HFFc6 (cell line): ENCODE measurements around the gene LNPK. TPM values are rescaled to one million over a fixed set of nuclear protein-coding genes. Genes with fewer than 3 reads are reported as not detected.

ENCODE experiments used
- DNase-seq: peaks from one replicate; pipeline ENCODE4 v3.0.0-alpha.2; 2018
- H3K27ac Mint-ChIP-seq: 2 replicates; pipeline ENCODE4 v1.8.0; 2020; ENCODE audit warnings: mild to moderate bottlenecking, mixed read lengths
- H3K27me3 Mint-ChIP-seq: 2 replicates; pipeline ENCODE4 v1.8.0; 2021; ENCODE audit warnings: mild to moderate bottlenecking, moderate library complexity, mixed read lengths; ENCODE audit not compliant: insufficient read depth
- H3K36me3 Mint-ChIP-seq: 2 replicates; pipeline ENCODE4 v1.8.0; 2021; ENCODE audit warnings: low read depth, mixed read lengths
- H3K4me1 Mint-ChIP-seq: 2 replicates; pipeline ENCODE4 v1.8.0; 2020; ENCODE audit warnings: low read depth, mixed read lengths
- H3K4me3 Mint-ChIP-seq: 2 replicates; pipeline ENCODE4 v1.8.0; 2020; ENCODE audit warnings: mild to moderate bottlenecking, moderate library complexity, mixed read lengths
- H3K9me3 Mint-ChIP-seq: 2 replicates; pipeline ENCODE4 v1.8.0; 2020; ENCODE audit warnings: mild to moderate bottlenecking, mixed read lengths
- CTCF ChIP-seq: fragments of 200-600 bp; sonication (generic); IDR thresholded peaks from 2 replicates; pipeline ENCODE4 v1.5.0; 2021; ENCODE audit warnings: antibody characterized with exemption, mild to moderate bottlenecking
- total RNA-seq, 6 experiments: library from RNA; stranded (reverse); fragmentation: NEBNext Ultra II Directional; extraction: Animal tissue kit (Norgen Biotek cat#: 25700); gene quantifications; 2 replicates in 1 of 6; 3 replicates in 5 of 6; pipeline ENCODE4 v1.2.3, GENCODE V29; 2021

LNPK gene
- total RNA-seq, 6 experiments from 2014 or later: 54.9 to 78.3 (median 61.3) TPM

- H3K36me3 Mint-ChIP-seq: no peaks in the 10 kb centered on the region
- H3K27ac Mint-ChIP-seq: no peak overlapping the region
- no peak for TF ChIP-seq CTCF
- peaks cover 17% of the 10 kb centered on the region; the same call in 1 of the 2 replicates for H3K27me3 Mint-ChIP-seq
- DNase-seq: no peak
- H3K4me3 Mint-ChIP-seq: no peak overlapping the region
- H3K9me3 Mint-ChIP-seq: no peaks in the 10 kb centered on the region
- H3K4me1 Mint-ChIP-seq: peaks cover 6% of the 10 kb centered on the region; the same call in 1 of the 2 replicates
Measured at GRCh38 chr2:176025932-176026331, 23.9 kb upstream of the LNPK start.

GRCh38 chr2:176024083-176024482 lies 22.0 kb upstream of the LNPK start:
- Mint-ChIP-seq H3K4me1 (peaks cover 9% of the 10 kb centered on the region; the same call in 1 of the 2 replicates), H3K36me3 (no peaks in the 10 kb centered on the region), H3K9me3 (no peaks in the 10 kb centered on the region), H3K4me3 (no peak overlapping the region), H3K27me3 (peaks cover 15% of the 10 kb centered on the region), H3K27ac (no peak overlapping the region)
- TF ChIP-seq CTCF: no peak
- peak; percentile 37 for DNase-seq

GRCh38 chr2:176022048-176022447 lies 20.0 kb upstream of the LNPK start:
- no peaks in the 10 kb centered on the region for H3K9me3 Mint-ChIP-seq
- H3K4me1 Mint-ChIP-seq: peaks cover 16% of the 10 kb centered on the region

GRCh38 chr2:176020400-176020799 lies 18.3 kb upstream of the LNPK start:
- no peak for TF ChIP-seq CTCF
- no peaks in the 10 kb centered on the region for H3K36me3 Mint-ChIP-seq

More at GRCh38 chr2:176022048-176022447, 20.0 kb upstream of the LNPK start:
- Mint-ChIP-seq H3K27me3 (peaks cover 5% of the 10 kb centered on the region), H3K4me3 (no peak overlapping the region), H3K27ac (no peak overlapping the region), H3K36me3 (no peaks in the 10 kb centered on the region)
- no peak for DNase-seq
- TF ChIP-seq CTCF: no peak

GRCh38 chr2:176018708-176019107 lies 16.6 kb upstream of the LNPK start:
- no peaks in the 10 kb centered on the region for H3K9me3 Mint-ChIP-seq

More at GRCh38 chr2:176020400-176020799, 18.3 kb upstream of the LNPK start:
- Mint-ChIP-seq H3K4me3 (no peak overlapping the region), H3K4me1 (peaks cover 16% of the 10 kb centered on the region), H3K27ac (no peak overlapping the region), H3K9me3 (no peaks in the 10 kb centered on the region), H3K27me3 (peaks cover 6% of the 10 kb centered on the region)
- no peak for DNase-seq

More at GRCh38 chr2:176018708-176019107, 16.6 kb upstream of the LNPK start:
- Mint-ChIP-seq H3K4me3 (no peak overlapping the region), H3K4me1 (peaks cover 11% of the 10 kb centered on the region), H3K27me3 (peaks cover 2% of the 10 kb centered on the region), H3K36me3 (no peaks in the 10 kb centered on the region), H3K27ac (0 out of 2 replicates have a peak overlapping the region, but pooled peaks have one; percentile 3)
- peak; percentile 12 for DNase-seq
- TF ChIP-seq CTCF: no peak
